IPS-NIHi7 (cell line): ENCODE results near the gene TGFB2.

Source experiments
- DNase-seq: peaks from one replicate; pipeline ENCODE4 v3.0.0; 2012; ENCODE audit warnings: mixed read lengths; ENCODE audit errors: extremely low spot score

TGFB2 gene

DNA sequence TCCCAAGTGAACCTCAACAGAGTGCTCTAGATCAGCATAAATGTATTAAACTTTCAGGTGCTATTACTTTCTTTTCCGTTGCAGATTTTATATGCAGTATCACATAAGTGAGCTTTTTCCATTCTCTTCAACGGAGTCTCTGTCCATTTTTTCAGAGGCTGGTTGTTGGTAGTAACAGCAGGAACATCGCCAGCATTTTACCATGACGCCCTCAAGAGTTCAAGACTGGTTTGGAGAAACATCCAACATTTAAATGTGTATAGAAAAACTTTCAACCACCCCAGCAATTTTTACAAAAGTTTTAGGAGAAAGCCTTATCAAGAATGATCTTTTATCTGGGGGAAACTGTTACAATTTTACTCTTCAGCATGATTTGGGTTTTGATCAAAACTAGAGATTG lies 117.0 kb downstream of the TGFB2 start:
- no peak for DNase-seq

DNA sequence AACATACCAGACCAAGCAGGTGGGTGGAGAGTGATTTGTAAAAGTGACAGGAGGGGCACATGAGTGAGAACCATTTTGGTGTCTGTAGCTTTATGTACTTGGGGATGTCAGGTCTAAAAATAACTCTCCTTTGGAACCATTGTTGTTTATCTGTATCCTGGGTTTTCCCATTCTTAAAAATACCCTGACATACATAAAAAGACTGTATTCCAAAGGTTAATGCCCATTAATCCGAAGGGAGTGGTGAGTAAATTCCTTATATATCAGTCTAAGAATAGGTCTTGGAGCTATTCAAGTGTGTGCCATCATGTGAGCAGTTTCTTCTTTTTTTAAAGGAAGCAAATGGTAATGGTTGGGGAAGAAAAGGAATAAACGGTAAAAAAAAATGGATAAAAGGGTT lies 117.5 kb downstream of the TGFB2 start:
- no peak for DNase-seq

DNA sequence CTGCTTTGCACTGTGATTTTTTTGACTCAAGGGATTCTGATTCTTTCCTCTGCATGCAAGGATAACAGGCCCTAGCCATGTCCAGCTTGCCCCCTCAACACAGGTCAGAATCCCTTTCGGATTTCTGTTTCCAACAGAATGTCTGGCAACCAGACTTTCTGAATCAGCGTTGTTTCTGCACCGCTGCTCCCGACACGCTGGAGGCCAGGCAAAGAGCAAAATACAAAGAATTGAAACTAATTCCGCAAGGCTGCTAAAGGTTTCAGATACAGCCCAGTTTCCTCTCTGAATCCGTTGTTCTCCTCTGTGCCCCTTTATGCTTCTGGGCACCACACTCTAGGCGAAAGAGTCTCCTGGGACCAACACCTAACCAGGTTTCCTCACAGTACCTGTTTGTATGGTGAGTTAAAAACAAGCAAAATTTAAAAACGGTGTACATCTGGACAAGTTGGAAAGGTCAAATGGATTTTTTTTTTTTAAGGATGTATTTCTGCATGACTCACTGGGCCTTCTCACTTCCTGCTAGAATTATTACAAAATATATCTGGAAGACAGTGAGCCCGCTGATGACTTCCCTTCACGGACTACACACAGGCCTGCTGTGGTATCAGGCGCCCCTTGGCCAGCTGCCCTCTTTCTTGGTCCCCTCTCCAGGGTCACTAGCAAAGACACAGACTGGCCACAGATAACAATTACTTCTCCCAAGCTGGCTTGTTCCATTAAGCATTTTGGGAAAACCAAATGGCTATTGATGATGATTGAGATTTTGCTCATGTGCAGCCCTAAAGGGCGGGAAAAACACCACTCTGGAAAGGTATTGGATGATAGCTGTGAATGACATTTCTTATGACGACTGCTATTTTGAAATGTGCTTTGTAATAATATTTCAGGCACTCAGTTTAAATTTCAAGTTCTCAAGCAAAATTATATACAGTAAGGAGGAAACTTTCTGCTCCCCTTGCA lies 118.3 kb downstream of the TGFB2 start:
- DNase-seq = no peak

DNA sequence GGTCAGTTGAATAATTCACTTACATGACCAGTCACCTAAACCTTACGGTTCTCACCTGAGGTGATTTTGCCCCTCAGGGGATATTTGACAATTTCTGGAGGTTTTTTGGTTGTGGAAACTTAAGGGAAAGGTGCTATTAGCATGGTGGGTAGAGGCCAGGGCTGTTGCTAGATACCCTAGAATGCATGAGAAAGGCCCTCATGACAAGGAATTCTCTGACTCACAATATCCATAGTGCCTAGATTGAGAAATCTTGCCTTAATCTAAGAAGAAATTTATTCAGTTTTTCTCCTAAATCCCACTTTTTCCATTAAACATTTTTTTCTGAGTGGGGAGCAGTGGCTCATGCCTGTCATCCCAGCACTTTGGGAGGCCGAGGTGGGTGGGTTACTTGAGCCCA lies 119.7 kb downstream of the TGFB2 start:
- no peak for DNase-seq

DNA sequence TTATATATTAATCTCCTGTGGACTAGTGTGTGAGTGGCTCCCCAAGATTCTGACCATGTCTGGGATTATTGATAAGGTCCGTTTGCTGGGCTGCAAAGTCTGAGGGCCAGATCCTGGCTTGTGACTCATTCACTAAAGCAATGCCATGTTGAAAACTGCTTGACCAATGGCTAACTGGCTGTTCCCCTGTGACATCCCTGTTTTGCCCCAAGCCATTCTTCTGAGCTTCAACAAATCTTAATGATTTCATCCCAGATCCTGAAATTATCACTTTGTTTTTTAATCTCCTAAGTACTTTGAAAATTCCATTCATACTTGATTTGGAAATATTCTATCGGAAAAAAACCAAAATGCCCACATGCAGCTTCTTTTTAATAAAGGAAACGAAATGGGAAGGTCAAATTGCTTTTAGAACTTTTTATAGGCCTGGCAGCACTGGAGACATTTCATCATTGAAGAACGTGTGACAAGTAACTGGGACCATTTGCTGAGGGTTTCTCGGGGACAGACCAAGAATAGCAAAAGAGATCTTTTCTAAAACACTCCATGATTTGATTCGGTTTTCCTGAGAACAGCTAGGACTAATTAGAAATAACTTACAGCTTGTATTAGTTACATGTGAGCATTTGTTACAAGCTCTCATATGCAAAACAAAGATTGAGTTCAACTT lies 121.3 kb downstream of the TGFB2 start:
- no peak for DNase-seq

DNA sequence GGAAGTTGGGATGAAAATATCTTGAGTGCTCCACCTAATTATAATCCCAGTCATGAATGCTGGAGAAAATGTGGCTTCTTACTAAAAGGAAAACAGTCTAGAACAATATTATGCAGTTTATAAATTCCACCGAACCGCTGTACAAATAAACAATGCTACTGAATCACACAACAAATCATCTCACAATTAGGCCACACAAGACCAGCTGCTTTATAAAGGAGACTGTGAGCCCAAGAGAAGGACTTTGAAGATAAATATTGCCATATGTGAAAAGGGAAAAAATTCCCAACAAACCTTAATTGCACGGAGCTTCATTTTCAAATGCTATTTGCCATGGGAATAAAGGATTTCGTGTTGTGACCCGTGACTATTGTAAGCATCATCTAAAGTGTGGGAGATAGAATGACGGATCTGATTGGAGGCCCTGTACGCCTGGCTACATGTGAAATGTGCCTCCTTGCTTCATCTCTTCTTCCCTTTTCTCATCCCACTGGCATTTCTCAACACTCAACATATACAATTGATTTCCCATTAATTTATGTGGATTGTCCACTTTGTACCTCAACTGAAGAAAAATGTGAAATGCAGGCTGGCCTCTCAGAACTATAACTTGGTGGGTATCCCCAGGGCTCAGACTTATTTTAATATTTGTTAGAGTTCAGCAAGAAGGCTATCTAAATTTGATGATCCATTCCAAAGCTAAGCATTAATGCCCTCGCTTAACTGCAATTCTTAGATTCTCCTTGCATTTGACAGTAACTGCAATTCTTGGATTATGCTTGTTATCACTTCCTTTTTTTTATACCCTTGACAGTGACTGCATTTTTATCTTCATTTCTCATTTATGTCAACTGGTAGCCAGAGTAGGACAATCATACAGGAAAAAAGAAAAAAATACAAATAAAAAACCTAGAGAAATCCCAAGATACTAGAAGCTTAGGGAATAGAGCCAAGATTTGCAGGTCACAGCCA lies 122.3 kb downstream of the TGFB2 start:
- DNase-seq = no peak

DNA sequence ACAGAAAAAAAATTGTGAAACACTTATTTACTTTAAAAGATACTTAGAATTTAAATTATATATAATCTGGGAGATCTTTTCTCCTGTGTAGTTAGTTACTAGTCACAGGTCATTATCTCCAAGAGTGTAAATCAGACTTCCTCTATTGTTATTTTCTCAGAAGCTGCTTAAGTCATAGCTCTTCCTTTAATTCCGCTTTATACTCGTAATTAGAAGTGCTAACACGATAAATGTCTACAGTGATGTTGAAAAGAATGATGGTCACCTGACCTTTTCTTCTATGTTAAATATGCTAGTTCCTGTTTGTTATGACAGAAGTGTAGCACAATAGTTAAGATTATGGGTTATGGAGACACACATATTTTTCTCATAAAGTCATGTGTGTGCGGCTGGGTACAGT lies 123.6 kb downstream of the TGFB2 start:
- DNase-seq = no peak

DNA sequence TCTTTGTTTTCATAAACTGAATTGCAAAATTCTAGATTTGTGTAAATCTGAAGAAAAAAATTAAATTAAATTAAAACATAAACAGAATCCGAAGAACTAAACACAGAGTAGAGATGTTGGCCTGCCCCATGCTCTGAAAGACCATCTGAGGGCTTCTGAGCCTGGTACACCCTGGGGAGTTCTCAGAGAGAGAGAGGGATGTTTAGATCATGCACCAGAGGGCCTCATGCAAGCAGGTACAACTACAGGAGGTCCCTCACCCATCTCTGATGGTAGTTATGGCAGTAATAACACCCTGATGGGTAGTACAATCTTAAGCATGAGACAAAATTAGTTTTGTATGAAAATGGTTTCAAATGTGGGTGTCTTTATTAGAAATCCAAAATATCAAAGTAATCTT lies 127.7 kb downstream of the TGFB2 start:
- DNase-seq = no peak

DNA sequence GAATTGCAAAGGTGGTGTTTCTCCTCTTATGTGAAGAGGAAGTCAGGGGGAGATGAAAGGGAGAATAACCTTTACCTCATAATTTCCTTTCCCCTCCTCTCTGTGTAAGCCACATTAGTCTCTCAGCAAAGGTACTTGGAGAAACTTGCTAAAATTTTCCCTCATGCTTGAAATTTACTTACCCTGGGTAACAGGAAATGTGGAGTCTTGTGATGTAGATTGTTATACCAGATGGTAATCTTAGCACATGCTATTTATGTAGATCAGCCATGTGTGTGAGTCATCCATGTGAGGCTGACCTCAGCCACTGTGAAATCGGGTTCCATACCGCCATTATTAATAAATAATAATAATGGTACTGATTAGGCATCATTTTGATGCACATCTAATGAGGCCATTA lies 128.4 kb downstream of the TGFB2 start:
- no peak for DNase-seq

DNA sequence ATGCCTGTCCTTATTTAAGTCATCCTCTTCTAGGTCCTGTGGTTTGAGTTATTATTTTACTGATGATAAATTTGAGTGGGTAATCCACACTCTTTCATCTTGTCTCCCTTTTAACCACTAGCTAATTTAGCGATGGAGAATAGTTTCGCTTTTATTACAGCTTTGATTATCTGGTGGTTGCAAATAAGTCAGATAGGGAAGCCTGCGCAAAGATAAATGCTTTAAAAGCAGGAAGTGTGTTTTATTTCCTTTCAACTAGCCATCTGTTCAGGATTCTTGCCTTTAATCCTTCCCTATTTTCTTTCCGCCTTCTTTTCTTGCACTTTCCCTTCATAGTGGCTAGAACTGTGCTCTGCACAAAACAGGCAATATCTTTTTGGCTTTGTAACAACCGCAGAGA lies 129.0 kb downstream of the TGFB2 start:
- no peak for DNase-seq

DNA sequence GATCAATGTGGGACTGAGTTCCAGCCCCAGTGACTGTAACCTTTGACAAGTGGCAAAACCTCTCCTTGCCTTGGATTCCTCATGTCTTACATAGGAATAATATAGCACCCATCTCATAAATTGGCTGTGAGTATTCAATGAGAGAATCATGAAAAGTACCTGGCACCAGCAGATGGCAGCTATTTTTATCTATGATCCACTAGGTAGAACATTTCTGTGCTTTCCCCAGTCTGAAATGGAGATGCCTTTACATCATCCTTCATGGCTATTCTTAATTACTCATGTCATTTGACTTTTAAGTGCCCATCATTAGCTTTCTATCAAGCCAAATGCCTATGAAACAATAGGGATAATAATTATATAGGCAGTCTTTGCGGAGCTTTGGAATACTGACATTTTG lies 130.1 kb downstream of the TGFB2 start:
- no peak for DNase-seq

DNA sequence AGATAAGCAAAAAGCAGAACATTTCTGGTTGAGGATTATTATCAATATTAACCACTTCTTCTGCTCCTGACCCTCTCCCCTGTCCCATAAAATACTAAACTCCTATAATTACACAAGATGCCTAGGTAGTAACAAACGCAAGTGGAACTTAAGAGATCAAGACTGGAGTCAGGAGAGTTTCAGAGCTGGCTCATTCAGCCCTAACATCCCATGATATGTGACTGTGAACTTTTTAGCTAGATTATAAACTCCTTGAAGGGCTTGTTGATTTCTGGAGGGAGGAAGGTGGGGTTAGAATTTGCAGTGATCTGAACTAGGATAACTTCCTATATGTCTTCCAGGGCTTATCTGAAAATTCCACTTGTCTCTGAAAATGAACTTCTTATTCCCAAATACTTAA lies 130.6 kb downstream of the TGFB2 start:
- DNase-seq = no peak

DNA sequence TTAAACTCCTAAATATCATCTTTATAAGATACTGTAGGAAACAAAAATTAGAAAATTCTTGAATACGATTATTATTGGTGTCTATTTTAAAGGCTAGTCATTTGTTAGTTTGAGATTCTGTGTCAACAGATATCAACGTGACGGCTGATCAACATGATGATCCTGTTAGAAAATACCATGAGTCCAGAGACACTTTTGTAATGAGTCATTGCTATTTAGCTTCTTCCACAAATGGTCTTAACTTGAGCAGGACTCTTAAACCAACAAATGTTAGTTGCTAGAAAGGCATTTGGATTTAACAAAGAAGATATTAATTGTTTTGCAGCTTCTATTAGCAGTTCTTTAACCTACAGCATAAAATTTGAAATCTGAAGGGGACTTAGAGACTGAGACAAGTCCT lies 131.2 kb downstream of the TGFB2 start:
- no peak for DNase-seq

DNA sequence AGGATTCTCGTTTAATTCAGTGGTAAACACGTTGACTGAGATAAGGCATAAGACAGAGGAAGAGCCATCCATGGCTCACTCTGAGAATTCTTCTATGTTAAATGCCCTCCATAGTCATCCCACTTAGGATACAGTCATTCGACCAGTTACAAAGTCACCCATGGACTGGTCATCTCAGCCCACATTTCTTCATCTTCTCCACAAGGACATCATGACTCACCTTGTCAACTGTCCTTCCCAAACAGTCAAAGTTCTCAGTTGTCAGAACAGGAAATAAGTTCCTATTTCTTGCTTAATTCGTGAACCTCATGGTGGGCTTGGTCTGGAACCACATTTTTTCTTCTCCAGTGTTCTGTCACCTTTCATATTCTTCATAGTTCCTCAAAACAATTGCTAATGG lies 133.2 kb downstream of the TGFB2 start:
- DNase-seq = no peak

DNA sequence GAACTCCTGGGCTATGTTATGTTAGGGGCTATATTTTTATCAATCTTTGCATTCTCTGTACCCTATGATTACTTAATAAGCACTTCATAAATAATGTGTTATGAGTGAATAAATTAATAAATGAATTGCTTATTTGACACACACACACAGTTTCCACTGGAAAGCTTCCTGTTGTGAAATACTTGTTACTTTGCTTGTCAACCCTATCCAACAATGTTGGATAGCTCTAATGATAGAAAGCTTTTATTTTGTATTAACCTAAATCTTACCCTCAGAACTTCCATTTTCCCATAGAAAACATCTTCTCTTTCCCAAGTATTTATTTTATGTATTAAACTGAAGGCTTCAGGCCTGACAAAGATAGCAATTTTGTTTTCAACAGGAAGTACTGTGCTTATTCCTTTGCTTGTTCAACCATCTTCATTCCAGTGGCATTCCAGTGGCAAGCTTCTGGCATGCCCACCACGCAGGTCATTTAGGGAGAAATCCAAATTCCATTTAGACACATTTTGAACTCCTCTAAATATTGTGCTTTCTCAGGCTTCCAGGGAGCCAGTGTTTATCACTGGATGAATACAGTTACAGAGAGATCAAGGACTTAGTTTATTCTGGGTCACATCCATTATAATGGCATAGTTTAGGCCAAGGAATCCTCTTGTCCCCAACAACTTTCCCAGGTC lies 134.4 kb downstream of the TGFB2 start:
- DNase-seq = no peak

DNA sequence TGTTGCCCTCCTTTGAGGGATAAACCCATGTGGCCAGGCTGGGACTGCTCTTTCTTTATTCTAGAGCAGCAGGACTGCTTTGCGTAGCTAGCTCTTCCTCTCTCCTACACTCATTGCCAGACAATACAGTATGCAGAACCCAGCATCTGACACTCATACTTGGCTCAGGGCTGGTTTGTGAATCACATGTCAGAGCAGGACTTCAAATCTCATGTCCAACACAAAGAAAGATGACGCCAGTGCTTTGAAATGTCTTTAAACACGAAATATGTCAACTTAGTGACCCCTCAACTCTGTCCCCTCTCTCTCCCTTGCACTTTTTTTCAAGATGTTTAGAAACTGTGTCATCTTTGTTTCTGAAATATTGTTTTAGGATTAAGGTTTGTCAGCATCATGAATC lies 135.0 kb downstream of the TGFB2 start:
- no peak for DNase-seq

DNA sequence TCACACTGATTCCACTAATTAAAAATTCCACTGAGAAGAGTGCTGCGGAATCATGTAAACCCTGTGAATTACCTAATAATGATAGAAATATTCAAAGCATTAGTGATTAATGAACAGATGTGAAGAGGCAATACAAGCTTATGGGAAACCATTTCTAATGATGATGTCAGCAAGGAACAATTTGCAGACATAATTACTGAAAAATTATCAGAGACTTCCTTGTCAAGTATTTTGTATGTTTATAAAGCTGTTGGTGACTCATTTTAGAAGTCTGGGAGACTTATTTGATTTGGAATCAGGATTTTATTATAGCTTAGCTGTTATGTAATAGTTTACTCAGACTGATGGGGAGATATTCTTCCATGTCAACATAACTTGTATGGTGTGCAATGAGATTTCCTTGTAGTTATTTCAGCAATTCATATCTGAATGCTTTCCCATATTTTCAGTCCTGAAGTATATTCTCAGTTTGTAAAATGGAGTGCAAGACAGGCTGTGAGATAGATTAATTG lies 135.5 kb downstream of the TGFB2 start:
- DNase-seq = no peak

DNA sequence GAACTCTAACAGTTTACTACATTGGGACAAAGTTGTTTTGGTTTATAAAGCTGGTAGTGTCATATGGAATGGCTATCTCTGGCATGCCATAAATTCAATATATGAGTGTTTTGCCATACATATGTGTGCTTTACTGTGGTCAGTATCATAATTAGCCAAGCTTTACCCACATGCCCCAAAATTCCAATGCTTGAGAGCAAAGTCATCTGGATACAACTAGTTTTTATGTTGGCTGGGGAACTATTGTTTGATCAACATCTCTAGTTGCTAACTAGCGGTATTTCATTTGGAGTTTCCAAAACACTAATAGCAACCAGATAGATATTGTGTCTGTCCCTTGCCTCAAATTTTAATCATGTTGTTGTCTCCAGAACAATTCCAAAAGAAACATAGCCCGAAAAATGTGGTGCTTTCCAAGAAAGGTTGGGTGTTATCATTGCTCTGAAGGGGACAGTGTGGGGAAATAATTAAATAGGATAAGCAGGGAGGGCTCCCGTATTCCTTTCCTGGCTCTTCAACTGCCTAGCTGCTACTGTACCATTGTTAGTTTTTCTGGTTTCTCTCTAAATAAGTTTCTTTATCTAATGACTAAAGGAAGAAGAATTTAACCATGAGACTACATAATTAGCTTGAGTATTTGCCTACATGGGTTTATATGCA lies 136.1 kb downstream of the TGFB2 start:
- DNase-seq = no peak

DNA sequence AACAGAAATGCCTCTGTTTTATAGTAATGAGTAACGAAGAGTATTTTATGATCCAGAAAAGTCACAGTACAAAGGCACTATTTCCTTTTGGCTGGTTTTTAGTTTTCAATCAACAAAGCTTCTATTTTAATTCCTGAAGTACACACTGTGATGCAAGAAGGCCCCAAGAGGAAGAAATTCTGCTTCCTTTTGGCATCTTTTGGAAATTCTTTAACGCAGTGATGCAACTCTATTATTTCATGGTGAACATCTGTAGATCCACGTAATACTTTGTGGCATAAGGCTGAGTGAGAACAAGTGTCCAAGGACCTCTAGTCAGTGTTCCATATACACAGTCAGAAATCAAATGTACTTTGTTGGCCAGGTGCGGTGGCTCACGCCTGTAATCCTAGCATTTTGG lies 137.5 kb downstream of the TGFB2 start:
- DNase-seq = no peak

DNA sequence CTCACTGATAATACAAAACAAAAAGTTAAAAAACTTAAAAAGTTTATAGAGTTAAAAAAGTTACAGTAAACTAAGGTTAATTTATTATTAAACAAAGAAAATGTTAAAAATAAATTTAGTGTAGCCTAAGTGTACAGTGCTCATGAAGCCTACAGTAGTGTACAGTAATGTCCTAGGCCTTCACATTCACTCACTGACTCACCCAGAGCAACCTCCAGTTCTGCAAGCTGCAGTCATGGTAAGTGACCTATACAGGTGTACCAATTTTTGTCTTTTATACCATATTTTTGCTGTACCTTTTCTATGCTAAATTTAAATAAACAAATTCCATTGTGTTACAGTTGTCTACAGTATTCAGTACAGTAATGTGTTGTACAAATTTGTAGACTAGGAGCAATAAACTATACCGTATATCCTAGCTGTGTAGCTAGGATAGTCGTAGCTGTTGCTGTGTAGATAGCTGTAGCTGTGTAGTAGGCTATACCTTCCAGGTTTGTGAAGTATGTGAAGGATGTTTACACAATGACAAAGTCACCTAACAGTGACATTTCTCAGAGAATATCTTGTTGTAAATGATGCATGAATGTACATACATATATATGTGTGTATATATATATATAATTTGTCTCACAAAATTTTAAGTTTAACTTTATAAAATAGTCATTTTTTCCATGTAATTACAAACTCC lies 140.2 kb downstream of the TGFB2 start:
- no peak for DNase-seq
